Measurements from ENCODE around the gene NMNAT2.

NMNAT2 gene

GRCh38 chr1:183226361-183226760 is 191.8 kb downstream of the NMNAT2 start:
- no CpG with 5 or more reads among the region's 4 CpGs for WGBS, 2 donors (ENCODE audit: extremely low coverage in 2 of 2, insufficient read length in 2 of 2, insufficient replicate concordance in 1 of 2)
- no peak overlapping the region for H3K4me3 ChIP-seq (ENCODE audit: low read length in 2 of 2)

GRCh38 chr1:183223467-183223866 is 194.7 kb downstream of the NMNAT2 start:
- Histone ChIP-seq H2BK5ac (ENCODE audit: low read length) (no peak overlapping the region), H3K4me2 (ENCODE audit: insufficient read depth, low read length, poor library complexity, severe bottlenecking) (no peak overlapping the region), H3K36me3 (replicated peaks in 1 of 2; ENCODE audit: control insufficient read depth in 2 of 2, insufficient read depth in 2 of 2, low read length in 2 of 2) (no peaks in the 10 kb centered on the region), H4K91ac (ENCODE audit: low read depth, low read length, poor library complexity) (no peak overlapping the region), H3K27ac (replicated peaks; ENCODE audit: low read length) (no peak overlapping the region), H2AFZ (ENCODE audit: low read length) (no peak overlapping the region), H2AK5ac (ENCODE audit: low read depth, low read length) (no peak overlapping the region), H3K14ac (ENCODE audit: low read length) (no peak overlapping the region), H2BK120ac (ENCODE audit: low read depth, low read length) (no peak overlapping the region), H3K27me3 (ENCODE audit: control insufficient read depth in 3 of 3, insufficient read depth in 3 of 3, low read depth in 1 of 3, low read length in 3 of 3) (no peaks in the 10 kb centered on the region), H3K4me1 (ENCODE audit: control insufficient read depth in 2 of 2, insufficient read depth in 1 of 2, low read depth in 1 of 2, low read length in 2 of 2) (peaks cover 13 to 19% of the 10 kb centered on the region in 2 donors), H3K79me1 (ENCODE audit: low read depth, low read length) (no peaks in the 10 kb centered on the region), H3K23ac (ENCODE audit: low read depth, low read length, poor library complexity) (no peak overlapping the region), H2BK15ac (ENCODE audit: low read length) (no peak overlapping the region), H3K18ac (ENCODE audit: low read length) (no peak overlapping the region), H3K4ac (ENCODE audit: low read length) (no peak overlapping the region), H2BK12ac (ENCODE audit: low read length) (no peak overlapping the region), H4K8ac (ENCODE audit: low read depth, low read length) (no peak overlapping the region), H3K9me3 (replicated peaks in 1 of 2; ENCODE audit: control insufficient read depth in 2 of 2, insufficient read depth in 1 of 2, low read depth in 1 of 2, low read length in 2 of 2) (no peaks in the 10 kb centered on the region), H3K4me3 (ENCODE audit: low read length in 2 of 2) (no peak overlapping the region), H3K9ac (ENCODE audit: low read depth, low read length, poor library complexity) (no peak overlapping the region)
- WGBS, 2 donors (ENCODE audit: extremely low coverage in 2 of 2, insufficient read length in 2 of 2, insufficient replicate concordance in 1 of 2), result no CpG with 5 or more reads among the region's 3 CpGs
- DNase-seq (ENCODE audit: low spot score), result no peak

More at GRCh38 chr1:183226361-183226760, 191.8 kb downstream of the NMNAT2 start:
- Histone ChIP-seq H4K8ac (ENCODE audit: low read depth, low read length) (no peak overlapping the region), H4K91ac (ENCODE audit: low read depth, low read length, poor library complexity) (no peak overlapping the region), H2BK5ac (ENCODE audit: low read length) (no peak overlapping the region), H3K4me2 (ENCODE audit: insufficient read depth, low read length, poor library complexity, severe bottlenecking) (no peak overlapping the region), H3K4me1 (ENCODE audit: control insufficient read depth in 2 of 2, insufficient read depth in 1 of 2, low read depth in 1 of 2, low read length in 2 of 2) (peaks cover 7 to 12% of the 10 kb centered on the region in 2 donors), H3K18ac (ENCODE audit: low read length) (no peak overlapping the region), H3K9me3 (replicated peaks in 1 of 2; ENCODE audit: control insufficient read depth in 2 of 2, insufficient read depth in 1 of 2, low read depth in 1 of 2, low read length in 2 of 2) (no peaks in the 10 kb centered on the region), H3K36me3 (replicated peaks in 1 of 2; ENCODE audit: control insufficient read depth in 2 of 2, insufficient read depth in 2 of 2, low read length in 2 of 2) (no peaks in the 10 kb centered on the region), H2BK120ac (ENCODE audit: low read depth, low read length) (no peak overlapping the region), H2BK12ac (ENCODE audit: low read length) (no peak overlapping the region), H2AK5ac (ENCODE audit: low read depth, low read length) (no peak overlapping the region), H3K23ac (ENCODE audit: low read depth, low read length, poor library complexity) (no peak overlapping the region), H2BK15ac (ENCODE audit: low read length) (no peak overlapping the region), H2AFZ (ENCODE audit: low read length) (no peak overlapping the region), H3K27me3 (ENCODE audit: control insufficient read depth in 3 of 3, insufficient read depth in 3 of 3, low read depth in 1 of 3, low read length in 3 of 3) (no peaks in the 10 kb centered on the region), H3K14ac (ENCODE audit: low read length) (no peak overlapping the region), H3K4ac (ENCODE audit: low read length) (no peak overlapping the region), H3K9ac (ENCODE audit: low read depth, low read length, poor library complexity) (no peak overlapping the region), H3K27ac (replicated peaks; ENCODE audit: low read length) (no peak overlapping the region), H3K79me1 (ENCODE audit: low read depth, low read length) (no peaks in the 10 kb centered on the region)
- DNase-seq (ENCODE audit: low spot score), result no peak

GRCh38 chr1:183222909-183223308 is 195.3 kb downstream of the NMNAT2 start:
- H3K14ac ChIP-seq (ENCODE audit: low read length), result no peak overlapping the region
- no peaks in the 10 kb centered on the region for H3K79me1 ChIP-seq (ENCODE audit: low read depth, low read length)
- H2BK12ac ChIP-seq (ENCODE audit: low read length), result no peak overlapping the region
- H3K18ac ChIP-seq (ENCODE audit: low read length), result no peak overlapping the region
- H3K4me3 ChIP-seq (ENCODE audit: low read length in 2 of 2), result no peak overlapping the region
- H3K4ac ChIP-seq (ENCODE audit: low read length), result no peak overlapping the region
- H3K36me3 ChIP-seq (replicated peaks in 1 of 2; ENCODE audit: control insufficient read depth in 2 of 2, insufficient read depth in 2 of 2, low read length in 2 of 2), result no peaks in the 10 kb centered on the region
- H3K9ac ChIP-seq (ENCODE audit: low read depth, low read length, poor library complexity), result no peak overlapping the region
- no peak overlapping the region for H3K27ac ChIP-seq (replicated peaks; ENCODE audit: low read length)
- H3K9me3 ChIP-seq (replicated peaks in 1 of 2; ENCODE audit: control insufficient read depth in 2 of 2, insufficient read depth in 1 of 2, low read depth in 1 of 2, low read length in 2 of 2), result no peaks in the 10 kb centered on the region
- H2AK5ac ChIP-seq (ENCODE audit: low read depth, low read length), result no peak overlapping the region
- H2BK5ac ChIP-seq (ENCODE audit: low read length), result no peak overlapping the region
- WGBS, 2 donors (ENCODE audit: extremely low coverage in 2 of 2, insufficient read length in 2 of 2, insufficient replicate concordance in 1 of 2), result no CpG with 5 or more reads among the region's 3 CpGs
- no peak overlapping the region for H2BK120ac ChIP-seq (ENCODE audit: low read depth, low read length)
- H3K27me3 ChIP-seq (ENCODE audit: control insufficient read depth in 3 of 3, insufficient read depth in 3 of 3, low read depth in 1 of 3, low read length in 3 of 3), result no peaks in the 10 kb centered on the region
- H3K23ac ChIP-seq (ENCODE audit: low read depth, low read length, poor library complexity), result no peak overlapping the region
- no peak overlapping the region for H2AFZ ChIP-seq (ENCODE audit: low read length)
- H3K4me2 ChIP-seq (ENCODE audit: insufficient read depth, low read length, poor library complexity, severe bottlenecking), result no peak overlapping the region
- no peak overlapping the region for H2BK15ac ChIP-seq (ENCODE audit: low read length)
- H3K4me1 ChIP-seq (ENCODE audit: control insufficient read depth in 2 of 2, insufficient read depth in 1 of 2, low read depth in 1 of 2, low read length in 2 of 2), result peaks cover 10 to 21% of the 10 kb centered on the region in 2 donors
- no peak overlapping the region for H4K91ac ChIP-seq (ENCODE audit: low read depth, low read length, poor library complexity)
- H4K8ac ChIP-seq (ENCODE audit: low read depth, low read length), result no peak overlapping the region
- DNase-seq (ENCODE audit: low spot score), result no peak

- H3K27me3 ChIP-seq (ENCODE audit: control insufficient read depth in 3 of 3, insufficient read depth in 3 of 3, low read depth in 1 of 3, low read length in 3 of 3), result no peaks in the 10 kb centered on the region
- H4K8ac ChIP-seq (ENCODE audit: low read depth, low read length), result no peak overlapping the region
- H2BK120ac ChIP-seq (ENCODE audit: low read depth, low read length), result no peak overlapping the region
- no peak overlapping the region for H3K9ac ChIP-seq (ENCODE audit: low read depth, low read length, poor library complexity)
- no peaks in the 10 kb centered on the region for H3K79me1 ChIP-seq (ENCODE audit: low read depth, low read length)
- H2AFZ ChIP-seq (ENCODE audit: low read length), result no peak overlapping the region
- H4K91ac ChIP-seq (ENCODE audit: low read depth, low read length, poor library complexity), result no peak overlapping the region
- H3K4me1 ChIP-seq (ENCODE audit: control insufficient read depth in 2 of 2, insufficient read depth in 1 of 2, low read depth in 1 of 2, low read length in 2 of 2), result peaks cover 10 to 11% of the 10 kb centered on the region in 2 donors
- H3K4me2 ChIP-seq (ENCODE audit: insufficient read depth, low read length, poor library complexity, severe bottlenecking), result no peak overlapping the region
- no peak overlapping the region for H2BK12ac ChIP-seq (ENCODE audit: low read length)
- no peaks in the 10 kb centered on the region for H3K9me3 ChIP-seq (replicated peaks in 1 of 2; ENCODE audit: control insufficient read depth in 2 of 2, insufficient read depth in 1 of 2, low read depth in 1 of 2, low read length in 2 of 2)
- no peak overlapping the region for H3K14ac ChIP-seq (ENCODE audit: low read length)
- no peak overlapping the region for H3K27ac ChIP-seq (replicated peaks; ENCODE audit: low read length)
- H3K18ac ChIP-seq (ENCODE audit: low read length), result no peak overlapping the region
- DNase-seq (ENCODE audit: low spot score), result no peak
- no peaks in the 10 kb centered on the region for H3K36me3 ChIP-seq (replicated peaks in 1 of 2; ENCODE audit: control insufficient read depth in 2 of 2, insufficient read depth in 2 of 2, low read length in 2 of 2)
- H3K4ac ChIP-seq (ENCODE audit: low read length), result no peak overlapping the region
- H3K4me3 ChIP-seq (ENCODE audit: low read length in 2 of 2), result no peak overlapping the region
- no peak overlapping the region for H2BK5ac ChIP-seq (ENCODE audit: low read length)
- no peak overlapping the region for H2AK5ac ChIP-seq (ENCODE audit: low read depth, low read length)
- H2BK15ac ChIP-seq (ENCODE audit: low read length), result no peak overlapping the region
- H3K23ac ChIP-seq (ENCODE audit: low read depth, low read length, poor library complexity), result no peak overlapping the region
Measured at GRCh38 chr1:183219616-183220009, 198.6 kb downstream of the NMNAT2 start.
